Measurements from ENCODE around the gene WDR72. TPM values are rescaled to one million over a fixed set of nuclear protein-coding genes. Genes with fewer than 3 reads are reported as not detected.

The WDR72 gene
- total and polyA plus RNA-seq, 4 donors = 6.1 to 55.4 (median 17.0) TPM

- Histone ChIP-seq H3K4me1 (ENCODE audit: control insufficient read depth in 4 of 4, insufficient read depth in 4 of 4, low read length in 3 of 4) (peaks cover 5 to 13% (median 8%) of the 10 kb centered on the region in 4 donors), H3K27me3 (ENCODE audit: control insufficient read depth in 4 of 4, insufficient read depth in 4 of 4, low read length in 3 of 4) (no peaks in the 10 kb centered on the region), H3K9me3 (ENCODE audit: control insufficient read depth in 4 of 4, low read length in 3 of 4) (no peaks in the 10 kb centered on the region), H3K4me3 (ENCODE audit: low read depth in 1 of 3, low read length in 3 of 3) (no peak overlapping the region), H3K27ac (ENCODE audit: low read depth in 1 of 2, low read length in 2 of 2) (peak overlapping the region; percentile 4 to 46), H3K36me3 (ENCODE audit: control insufficient read depth in 4 of 4, insufficient read depth in 3 of 4, low read depth in 1 of 4, low read length in 3 of 4) (no peaks in the 10 kb centered on the region), H3K9ac (ENCODE audit: low read depth in 1 of 2, low read length in 2 of 2) (no peak overlapping the region)
- TF ChIP-seq HNF4A (conservative IDR thresholded peaks at IDR 0.05) (no peak), GABPA (IDR thresholded peaks at IDR 0.05 in 1 of 2, conservative IDR thresholded peaks at IDR 0.05 in 1 of 2) (no peak), RXRA (IDR thresholded peaks at IDR 0.05) (no peak), RAD21 (IDR thresholded peaks at IDR 0.05) (no peak), YY1 (IDR thresholded peaks at IDR 0.05) (no peak), TAF1 (conservative IDR thresholded peaks at IDR 0.05) (no peak), ATF3 (IDR thresholded peaks at IDR 0.05) (no peak), FOXA2 (IDR thresholded peaks at IDR 0.05) (no peak), JUND (IDR thresholded peaks at IDR 0.05) (no peak), FOXA1 (IDR thresholded peaks at IDR 0.05) (no peak), REST (IDR thresholded peaks at IDR 0.05) (no peak), ZBTB33 (IDR thresholded peaks at IDR 0.05) (no peak), HNF4G (IDR thresholded peaks at IDR 0.05) (no peak), NR2F2 (IDR thresholded peaks at IDR 0.05) (no peak), CTCF (IDR thresholded peaks at IDR 0.05; ENCODE audit: low read depth, low read length, missing input control) (no peak)
- TF ChIP-seq, protein P1, sequence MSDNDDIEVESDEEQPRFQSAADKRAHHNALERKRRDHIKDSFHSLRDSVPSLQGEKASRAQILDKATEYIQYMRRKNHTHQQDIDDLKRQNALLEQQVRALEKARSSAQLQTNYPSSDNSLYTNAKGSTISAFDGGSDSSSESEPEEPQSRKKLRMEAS (IDR thresholded peaks at IDR 0.05) = no peak
- no peak for DNase-seq (ENCODE audit: low spot score)
- WGBS = 84% methylated on average over 4 of the region's 4 CpGs
These were observed 20.3 kb downstream of the WDR72 start for GRCh38 chr15:53739187-53739586.

Data from liver (tissue), 9 donors.